ENCODE data around the gene ELL. TPM values are rescaled to one million over a fixed set of nuclear protein-coding genes. Genes with fewer than 3 reads are reported as not detected.

ELL gene
- total and polyA plus RNA-seq, 2 donors (not counting 3 experiments of a cell fraction or from before 2014, with no cell fraction given), result 9.9 to 18.2 TPM

GRCh38 chr19:18529782-18530181 is 7.9 kb upstream of the ELL start:
- no peaks in the 10 kb centered on the region for H3K79me2 ChIP-seq (ENCODE audit: control insufficient read depth, insufficient read depth, low read length)
- no peak overlapping the region for H3K4me2 ChIP-seq (ENCODE audit: insufficient read depth, low read length)
- H2AFZ ChIP-seq (ENCODE audit: low read depth, low read length), result no peak overlapping the region
- no peaks in the 10 kb centered on the region for H3K9me1 ChIP-seq (replicated peaks; ENCODE audit: control insufficient read depth, extremely low read depth, insufficient read depth, low read length)
- ChIA-PET POLR2A (no interaction called here), CTCF (interaction anchor here (1.0 to 1.2 kb wide), 3 partner anchors 9 to 58 kb away, joined by 4 to 6 read pairs (median 4); no protein-coding TSS in a partner anchor)
- no peaks in the 10 kb centered on the region for H4K20me1 ChIP-seq (replicated peaks; ENCODE audit: control insufficient read depth, extremely low read depth, insufficient read depth, low read length)
- DNase-seq (ENCODE audit: low read depth, low spot score), result no peak
- no peaks in the 10 kb centered on the region for H3K4me1 ChIP-seq (ENCODE audit: control insufficient read depth, extremely low read depth, insufficient read depth, low read length)
- TF ChIP-seq GATA2 (IDR thresholded peaks at IDR 0.05; ENCODE audit: insufficient read depth, insufficient read length, low read depth, low read length), result no peak
- TF ChIP-seq MYC (IDR thresholded peaks at IDR 0.05; ENCODE audit: low read depth, low read length), result no peak
- no peak for TF ChIP-seq POLR2AphosphoS5 (IDR thresholded peaks at IDR 0.05; ENCODE audit: insufficient read depth, low read depth, low read length)
- no peak for TF ChIP-seq CTCF (IDR thresholded peaks at IDR 0.05; ENCODE audit: extremely low read depth in 1 of 2, insufficient read depth in 1 of 2, low read depth in 1 of 2, low read length in 2 of 2)
- no peak for TF ChIP-seq MAX (IDR thresholded peaks at IDR 0.05; ENCODE audit: insufficient read depth, insufficient read length)
- no peak for TF ChIP-seq POLR2A (IDR thresholded peaks at IDR 0.05; ENCODE audit: low read depth, low read length)
- no peak for TF ChIP-seq EZH2 (IDR thresholded peaks at IDR 0.05; ENCODE audit: borderline replicate concordance, low read depth, low read length, severe bottlenecking)
- no peak for TF ChIP-seq FOS (IDR thresholded peaks at IDR 0.05; ENCODE audit: borderline replicate concordance, insufficient read depth, low read length)
- no peak for TF ChIP-seq JUN (IDR thresholded peaks at IDR 0.05; ENCODE audit: borderline replicate concordance, insufficient read depth, insufficient read length, low read depth)
- no peak overlapping the region for H3K4me3 ChIP-seq (replicated peaks in 1 of 3; ENCODE audit: insufficient read depth in 1 of 3, low read depth in 1 of 3, low read length in 3 of 3)
- BruUV-seq (replicated peaks), result no TSS peak
- dilution Hi-C loops (cut with MboI; ENCODE audit: extremely low pct_ligation_motif_present, low sequenced_read_pairs) (no loop called here), intact Hi-C loops (cut with micrococcal nuclease) (no loop called here)
- H3K9ac ChIP-seq (replicated peaks; ENCODE audit: extremely low read depth, insufficient read depth, low read length), result no peak overlapping the region
- no peaks in the 10 kb centered on the region for H3K27me3 ChIP-seq (ENCODE audit: control insufficient read depth in 2 of 2, insufficient read depth in 2 of 2, low read length in 2 of 2)
- no peak for FAIRE-seq
- H3K36me3 ChIP-seq (ENCODE audit: control insufficient read depth in 2 of 2, extremely low read depth in 1 of 2, insufficient read depth in 2 of 2, low read length in 2 of 2), result peaks cover 3 to 15% of the 10 kb centered on the region in 2 experiments
- H3K9me3 ChIP-seq (replicated peaks; ENCODE audit: control insufficient read depth, insufficient read depth, low read length), result no peaks in the 10 kb centered on the region
- H3K27ac ChIP-seq (ENCODE audit: insufficient read depth, low read depth, low read length), result no peak overlapping the region
